HEK293 (cell line): ENCODE data around the gene RTN4RL2.
A peak's percentile ranks its signal among the peaks of the same experiment; 100 is the strongest.

Experiments used
- CTCF ChIA-PET: fragments of 350-600 bp; formaldehyde crosslinking; extraction: SDS; loops from one replicate; lab custom pipeline; 2021; ENCODE audit warnings: antibody characterized with exemption; lab: Yijun Ruan, JAX
- POLR2A ChIA-PET: fragments of 300-600 bp; formaldehyde crosslinking; extraction: SDS; loops from one replicate; lab custom pipeline; 2020; ENCODE audit warnings: antibody characterized with exemption, inconsistent platforms; lab: Yijun Ruan, JAX
- H3K27ac ChIP-seq: fragments of 200-500 bp; sonication (Bioruptor generic); 2 replicates; pipeline ENCODE4 v1.5.1; 2014; ENCODE audit warnings: low read depth, low read length, control low read depth, inconsistent platforms; ENCODE audit errors: extremely low read depth
- H3K36me3 ChIP-seq, 2 experiments: fragments of 200-500 bp in 1 of 2; sonication (Bioruptor generic) in 1 of 2; 1 replicate in 1 of 2; 2 replicates in 1 of 2; pipeline ENCODE4 v1.5.1; 2014 to 2017; ENCODE audit warnings: inconsistent platforms in 2 of 2, low read length in 2 of 2; ENCODE audit not compliant: control insufficient read depth in 2 of 2, insufficient read depth in 1 of 2
- H3K4me1 ChIP-seq: fragments of 200-500 bp; sonication (Bioruptor generic); 2 replicates; pipeline ENCODE4 v1.5.1; 2014; ENCODE audit warnings: mild to moderate bottlenecking, low read length, inconsistent platforms; ENCODE audit not compliant: control insufficient read depth, insufficient read depth
- H3K4me3 ChIP-seq: 2 replicates; pipeline ENCODE4 v1.5.1; 2011; ENCODE audit warnings: low read depth, mild to moderate bottlenecking, control low read depth, low read length, moderate library complexity
- H3K9me3 ChIP-seq: fragments of 200-500 bp; sonication (Bioruptor generic); 2 replicates; pipeline ENCODE4 v1.5.1; 2014; ENCODE audit warnings: low read depth, low read length, inconsistent platforms; ENCODE audit not compliant: control insufficient read depth, insufficient read depth
- BCL11B ChIP-seq: fragments of 450-650 bp; formaldehyde crosslinking; IDR thresholded peaks from 2 replicates; pipeline ENCODE4 v1.5.1; 2016; ENCODE audit warnings: low read depth, missing biosample characterization, missing genetic modification characterization
- GLIS1 ChIP-seq: fragments of 450-650 bp; formaldehyde crosslinking; IDR thresholded peaks from 2 replicates; pipeline ENCODE4 v1.5.1; 2016; ENCODE audit warnings: missing biosample characterization, missing genetic modification characterization
- SETDB1 ChIP-seq: IDR thresholded peaks from one replicate; pipeline ENCODE4 v1.6.1; 2017; ENCODE audit warnings: mild to moderate bottlenecking, low read length, moderate library complexity, mixed read lengths; ENCODE audit not compliant: insufficient read length
- TCF7L2 ChIP-seq: IDR thresholded peaks from 2 replicates; pipeline ENCODE4 v1.6.1; 2011; ENCODE audit warnings: low read depth, mild to moderate bottlenecking, inconsistent platforms, low read length, moderate library complexity, borderline replicate concordance
- ZFHX2 ChIP-seq: fragments of 450-650 bp; formaldehyde crosslinking; conservative IDR thresholded peaks from 2 replicates; pipeline ENCODE4 v1.5.1; 2016; ENCODE audit warnings: missing biosample characterization, missing genetic modification characterization
- ZIC2 ChIP-seq: fragments of 450-650 bp; formaldehyde crosslinking; IDR thresholded peaks from 2 replicates; pipeline ENCODE4 v1.5.1; 2016; ENCODE audit warnings: missing biosample characterization, missing genetic modification characterization
- ZNF155 ChIP-seq: fragments of 450-650 bp; formaldehyde crosslinking; IDR thresholded peaks from 2 replicates; pipeline ENCODE4 v1.5.1; 2016; ENCODE audit warnings: missing biosample characterization, missing genetic modification characterization
- ZNF16 ChIP-seq: fragments of 450-650 bp; formaldehyde crosslinking; IDR thresholded peaks from 2 replicates; pipeline ENCODE4 v1.5.1; 2016; ENCODE audit warnings: low read depth, missing biosample characterization, missing genetic modification characterization
- ZNF202 ChIP-seq: fragments of 450-650 bp; formaldehyde crosslinking; IDR thresholded peaks from 2 replicates; pipeline ENCODE4 v1.5.1; 2016; ENCODE audit warnings: missing biosample characterization, missing genetic modification characterization, borderline replicate concordance
- ZNF214 ChIP-seq: fragments of 450-650 bp; formaldehyde crosslinking; IDR thresholded peaks from 2 replicates; pipeline ENCODE4 v1.5.1; 2017; ENCODE audit warnings: missing biosample characterization, mild to moderate bottlenecking, missing genetic modification characterization, borderline replicate concordance
- ZNF292 ChIP-seq: fragments of 450-650 bp; formaldehyde crosslinking; IDR thresholded peaks from 2 replicates; pipeline ENCODE4 v1.5.1; 2016; ENCODE audit warnings: low read depth, missing biosample characterization, missing genetic modification characterization, borderline replicate concordance
- ZNF404 ChIP-seq: fragments of 450-650 bp; formaldehyde crosslinking; IDR thresholded peaks from 2 replicates; pipeline ENCODE4 v1.5.1; 2017; ENCODE audit warnings: missing biosample characterization, missing genetic modification characterization
- ZNF48 ChIP-seq: fragments of 450-650 bp; formaldehyde crosslinking; IDR thresholded peaks from 2 replicates; pipeline ENCODE4 v1.5.1; 2016; ENCODE audit warnings: missing biosample characterization, missing genetic modification characterization
- ZNF510 ChIP-seq: fragments of 450-650 bp; formaldehyde crosslinking; IDR thresholded peaks from 2 replicates; pipeline ENCODE4 v1.5.1; 2018; ENCODE audit warnings: mild to moderate bottlenecking, missing genetic modification characterization, missing biosample characterization; ENCODE audit not compliant: insufficient replicate concordance
- ZNF514 ChIP-seq: fragments of 450-650 bp; formaldehyde crosslinking; IDR thresholded peaks from 2 replicates; pipeline ENCODE4 v1.5.1; 2016; ENCODE audit warnings: missing biosample characterization, missing genetic modification characterization
- ZNF664 ChIP-seq: fragments of 450-650 bp; formaldehyde crosslinking; IDR thresholded peaks from 2 replicates; pipeline ENCODE4 v1.5.1; 2016; ENCODE audit warnings: missing biosample characterization, missing genetic modification characterization
- ZNF701 ChIP-seq: fragments of 450-650 bp; formaldehyde crosslinking; IDR thresholded peaks from 2 replicates; pipeline ENCODE4 v1.5.1; 2016; ENCODE audit warnings: missing biosample characterization, missing genetic modification characterization
- ZNF791 ChIP-seq: fragments of 450-650 bp; formaldehyde crosslinking; IDR thresholded peaks from 2 replicates; pipeline ENCODE4 v1.5.1; 2016; ENCODE audit warnings: missing biosample characterization, missing genetic modification characterization
- TF ChIP-seq, protein P1 (sequence below): fragments of 450-650 bp; formaldehyde crosslinking; conservative IDR thresholded peaks from 2 replicates; pipeline ENCODE4 v1.5.1; 2016; ENCODE audit warnings: low read depth, missing biosample characterization, missing genetic modification characterization

Gene RTN4RL2

DNA sequence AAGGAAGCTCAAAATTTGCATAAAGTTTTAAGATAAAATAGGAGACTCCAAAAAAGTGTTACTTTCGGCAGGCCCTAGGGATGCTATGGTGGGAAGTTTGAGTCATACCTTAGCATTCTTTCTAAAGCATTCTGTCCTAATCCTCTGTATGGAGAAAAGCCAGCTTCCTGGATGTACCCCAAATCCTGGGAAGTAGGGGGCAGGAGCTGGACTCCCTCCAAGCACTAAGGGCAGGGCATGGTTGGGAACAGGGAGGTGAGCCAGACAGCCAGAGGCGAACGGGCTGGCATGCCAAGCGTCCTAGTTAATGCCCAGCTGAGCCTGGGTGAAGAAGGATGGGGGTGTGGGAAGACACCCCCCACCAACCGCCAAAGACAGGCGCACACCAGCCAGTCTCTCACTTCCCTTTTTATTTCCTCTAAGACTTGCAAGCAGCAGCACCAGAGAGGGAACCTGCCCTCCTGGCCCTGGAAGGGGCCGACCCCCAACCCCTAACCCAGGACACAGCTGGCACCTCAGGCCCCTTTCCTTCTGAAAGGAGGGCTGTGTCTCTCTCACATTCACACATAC lies 23.9 kb downstream of the RTN4RL2 start (continued):
- no peak for TF ChIP-seq ZNF404 (tag by site-specific recombination)
- no peak for TF ChIP-seq GLIS1
- TF ChIP-seq SETDB1 = no peak

DNA sequence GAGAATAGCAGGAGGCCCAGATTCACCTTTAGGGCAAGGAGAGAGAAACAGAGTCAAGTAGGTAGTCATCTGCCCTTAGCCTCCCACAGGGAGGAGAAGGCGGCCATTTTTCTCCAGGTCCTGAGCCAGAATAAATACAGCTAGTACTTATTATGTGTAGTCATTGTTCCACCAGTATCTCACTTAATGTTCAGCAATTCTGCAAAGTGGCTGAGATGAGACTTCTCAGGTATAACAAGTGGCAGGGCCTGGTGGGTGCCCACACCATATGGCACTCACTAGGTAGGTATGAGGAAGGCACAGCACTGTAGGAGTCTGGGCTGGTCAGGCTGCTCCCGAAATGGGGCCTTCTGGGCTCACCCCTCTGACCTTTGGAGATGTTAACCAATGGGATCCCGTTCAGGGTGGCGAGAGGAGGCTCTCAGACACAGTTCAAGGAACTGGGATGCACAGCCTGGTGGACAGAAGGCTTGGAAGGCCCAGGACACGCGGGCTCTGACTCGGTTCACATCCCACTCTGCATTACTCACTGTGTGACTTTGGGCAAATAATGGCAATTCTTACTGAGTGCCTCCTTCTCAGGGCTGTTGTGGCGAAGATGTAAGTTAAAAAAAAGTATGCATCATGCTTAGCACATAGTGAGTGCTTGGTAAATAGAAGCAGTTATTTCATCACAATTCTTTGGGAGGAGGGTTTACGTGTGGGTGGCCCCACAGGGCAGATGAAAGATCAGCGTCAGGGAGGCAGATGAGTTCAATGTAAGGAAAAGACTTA lies 25.1 kb downstream of the RTN4RL2 start:
- H3K36me3 ChIP-seq = peaks cover 0 to 27% of the 10 kb centered on the region in 2 experiments; a peak in 1 of 3 replicates
- H3K27ac ChIP-seq = no peak overlapping the region
- TF ChIP-seq ZNF664 (tag by site-specific recombination) (peak; percentile 79), ZFHX2 (tag by site-specific recombination) (peak; percentile 42), TCF7L2 (no peak)
- H3K4me3 ChIP-seq = no peak overlapping the region
- ChIA-PET POLR2A (no interaction called here), CTCF (interaction anchor here (0.7 to 8.9 kb wide), 5 partner anchors 7 to 42 kb away, joined by 3 to 140 read pairs (median 25); partner anchors contain the start of gene RTN4RL2)
- no peaks in the 10 kb centered on the region for H3K9me3 ChIP-seq
- no peaks in the 10 kb centered on the region; the same call in 1 of the 2 replicates for H3K4me1 ChIP-seq

DNA sequence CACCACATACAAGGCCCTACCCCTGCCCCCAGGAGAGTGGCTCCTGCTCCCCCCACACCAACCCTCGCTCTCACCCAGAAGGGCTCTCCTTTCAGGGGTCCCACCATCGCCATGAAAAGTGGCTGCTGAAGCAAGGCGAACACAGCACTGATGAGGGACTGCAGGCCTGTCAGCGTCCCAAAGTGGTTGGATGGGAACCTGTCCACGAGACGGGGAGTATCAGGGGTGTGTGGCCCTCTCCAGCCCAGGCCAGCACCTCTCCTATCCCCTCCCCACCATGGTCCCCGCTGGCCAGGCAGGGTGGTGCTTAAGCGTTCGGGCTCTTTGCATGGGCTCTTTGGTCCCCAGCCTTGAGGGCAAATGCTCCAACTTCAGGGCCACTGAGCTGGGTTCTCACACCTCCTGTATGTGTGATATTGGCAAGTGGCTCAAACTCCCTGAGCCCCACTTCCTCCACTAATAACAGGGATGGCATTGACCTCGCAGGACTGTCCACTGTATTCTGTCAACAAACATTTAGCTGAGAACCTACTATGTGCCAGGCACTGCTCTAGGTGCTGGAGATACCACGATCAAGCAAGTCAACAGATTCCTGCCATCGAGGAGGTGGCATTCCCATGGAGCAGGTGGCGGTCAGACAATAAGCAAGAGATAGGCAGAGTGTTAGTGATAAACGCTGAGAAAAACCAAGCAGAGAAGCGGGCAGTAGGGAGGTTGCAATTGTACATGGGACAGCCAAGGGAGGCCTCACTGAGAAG lies 26.9 kb downstream of the RTN4RL2 start:
- Histone ChIP-seq H3K27ac (no peak overlapping the region), H3K9me3 (no peaks in the 10 kb centered on the region), H3K36me3 (peaks cover 0 to 35% of the 10 kb centered on the region in 2 experiments; a peak in 1 of 3 replicates), H3K4me1 (no peaks in the 10 kb centered on the region; the same call in 1 of the 2 replicates), H3K4me3 (no peak overlapping the region)
- CTCF ChIA-PET = interaction anchor here (1.0 to 10.1 kb wide), 2 partner anchors 29 to 40 kb away, joined by 4 to 218 read pairs; partner anchors contain the start of gene TIMM10
- no peak for TF ChIP-seq ZNF214 (tag by site-specific recombination)
- TF ChIP-seq ZIC2 (tag by site-specific recombination) = no peak
- no peak for TF ChIP-seq ZNF701 (tag by site-specific recombination)
- POLR2A ChIA-PET = no interaction called here

DNA sequence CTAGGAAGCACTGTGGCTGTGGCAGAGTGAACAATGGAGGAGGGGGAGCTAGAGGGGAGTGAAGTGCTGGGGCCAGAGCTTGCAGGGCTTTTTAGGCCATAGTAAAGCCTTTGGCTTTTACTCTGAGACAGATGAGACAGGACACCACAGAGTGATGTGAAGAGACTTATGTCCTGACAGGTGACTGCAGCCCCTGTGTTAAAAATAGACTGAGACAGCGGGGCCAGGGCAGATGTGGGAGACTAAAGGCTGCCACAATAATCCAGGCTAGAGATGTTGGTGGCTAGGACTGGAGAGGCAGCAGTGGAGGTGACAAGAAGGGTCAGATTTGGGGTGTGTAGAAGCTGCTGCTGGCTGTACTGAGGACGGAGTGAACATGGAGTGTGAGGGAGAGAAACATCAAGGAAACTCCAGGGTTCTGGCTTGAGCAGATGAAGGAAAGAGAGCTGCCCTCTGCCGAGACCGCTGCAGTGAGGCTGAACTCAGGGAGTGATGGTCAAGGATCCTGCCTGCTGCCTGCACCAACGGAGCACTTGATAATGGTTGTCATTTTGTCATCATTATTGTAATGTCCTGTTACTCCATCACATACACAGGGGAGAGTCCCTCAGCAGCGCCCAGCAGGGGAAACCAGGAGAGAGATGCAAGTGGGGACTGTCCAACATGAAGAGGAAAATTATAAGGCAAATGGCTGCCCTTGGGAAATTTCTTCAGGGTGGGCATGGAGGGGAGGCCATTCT lies 27.8 kb downstream of the RTN4RL2 start:
- Histone ChIP-seq H3K4me3 (no peak overlapping the region), H3K27ac (no peak overlapping the region), H3K36me3 (peaks cover 0 to 35% of the 10 kb centered on the region in 2 experiments; a peak in 1 of 3 replicates), H3K4me1 (no peaks in the 10 kb centered on the region), H3K9me3 (no peaks in the 10 kb centered on the region)
- POLR2A ChIA-PET = interaction anchor here (0.6 to 1.0 kb wide), 2 partner anchors 28 to 59 kb away, joined by 3 read pairs; partner anchors contain the start of gene RTN4RL2
- CTCF ChIA-PET = interaction anchor here (0.8 to 10.1 kb wide), 3 partner anchors 14 to 39 kb away, joined by 3 to 218 read pairs (median 4); partner anchors contain the start of gene TIMM10
- TF ChIP-seq ZNF48 (tag by site-specific recombination) (no peak), ZNF16 (no peak), ZNF202 (tag by site-specific recombination) (no peak), ZNF510 (tag by site-specific recombination) (no peak), ZNF514 (tag by site-specific recombination) (no peak), ZNF155 (tag by site-specific recombination) (no peak), BCL11B (no peak), ZNF791 (tag by site-specific recombination) (no peak), ZNF292 (tag by site-specific recombination) (no peak)
- TF ChIP-seq, protein P1, sequence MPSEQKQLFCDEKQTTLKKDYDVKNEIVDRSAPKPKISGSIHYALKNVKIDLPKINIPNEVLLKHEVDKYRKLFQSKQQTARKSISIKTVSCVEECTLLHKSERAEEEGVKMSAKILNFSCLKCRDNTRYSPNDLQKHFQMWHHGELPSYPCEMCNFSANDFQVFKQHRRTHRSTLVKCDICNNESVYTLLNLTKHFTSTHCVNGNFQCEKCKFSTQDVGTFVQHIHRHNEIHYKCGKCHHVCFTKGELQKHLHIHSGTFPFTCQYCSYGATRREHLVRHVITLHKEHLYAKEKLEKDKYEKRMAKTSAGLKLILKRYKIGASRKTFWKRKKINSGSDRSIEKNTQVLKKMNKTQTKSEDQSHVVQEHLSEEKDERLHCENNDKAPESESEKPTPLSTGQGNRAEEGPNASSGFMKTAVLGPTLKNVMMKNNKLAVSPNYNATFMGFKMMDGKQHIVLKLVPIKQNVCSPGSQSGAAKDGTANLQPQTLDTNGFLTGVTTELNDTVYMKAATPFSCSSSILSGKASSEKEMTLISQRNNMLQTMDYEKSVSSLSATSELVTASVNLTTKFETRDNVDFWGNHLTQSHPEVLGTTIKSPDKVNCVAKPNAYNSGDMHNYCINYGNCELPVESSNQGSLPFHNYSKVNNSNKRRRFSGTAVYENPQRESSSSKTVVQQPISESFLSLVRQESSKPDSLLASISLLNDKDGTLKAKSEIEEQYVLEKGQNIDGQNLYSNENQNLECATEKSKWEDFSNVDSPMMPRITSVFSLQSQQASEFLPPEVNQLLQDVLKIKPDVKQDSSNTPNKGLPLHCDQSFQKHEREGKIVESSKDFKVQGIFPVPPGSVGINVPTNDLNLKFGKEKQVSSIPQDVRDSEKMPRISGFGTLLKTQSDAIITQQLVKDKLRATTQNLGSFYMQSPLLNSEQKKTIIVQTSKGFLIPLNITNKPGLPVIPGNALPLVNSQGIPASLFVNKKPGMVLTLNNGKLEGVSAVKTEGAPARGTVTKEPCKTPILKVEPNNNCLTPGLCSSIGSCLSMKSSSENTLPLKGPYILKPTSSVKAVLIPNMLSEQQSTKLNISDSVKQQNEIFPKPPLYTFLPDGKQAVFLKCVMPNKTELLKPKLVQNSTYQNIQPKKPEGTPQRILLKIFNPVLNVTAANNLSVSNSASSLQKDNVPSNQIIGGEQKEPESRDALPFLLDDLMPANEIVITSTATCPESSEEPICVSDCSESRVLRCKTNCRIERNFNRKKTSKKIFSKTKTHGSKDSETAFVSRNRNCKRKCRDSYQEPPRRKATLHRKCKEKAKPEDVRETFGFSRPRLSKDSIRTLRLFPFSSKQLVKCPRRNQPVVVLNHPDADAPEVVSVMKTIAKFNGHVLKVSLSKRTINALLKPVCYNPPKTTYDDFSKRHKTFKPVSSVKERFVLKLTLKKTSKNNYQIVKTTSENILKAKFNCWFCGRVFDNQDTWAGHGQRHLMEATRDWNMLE = no peak
